Endothelial cell of umbilical vein (primary cell): ENCODE measurements around the gene MS4A1. TPM values are rescaled to one million over a fixed set of nuclear protein-coding genes. Genes with fewer than 3 reads are reported as not detected.

ENCODE experiments used
- BruUV-seq: library from RNA; stranded (reverse); fragments of 400-500 nt; replicated peaks from 2 replicates; lab custom pipeline; 2021; lab: Mats Ljungman, UMichigan
- CTCF ChIA-PET: fragments of 300-600, 350-600 bp; sonication (Branson Sonifier 250); formaldehyde crosslinking; loops from one replicate; lab custom pipeline; 2021; ENCODE audit warnings: antibody characterized with exemption, inconsistent platforms; lab: Charles Lee
- POLR2A ChIA-PET: fragments of 300-600, 350-600 bp; sonication (Branson Sonifier 250); formaldehyde crosslinking; loops from one replicate; lab custom pipeline; 2021; ENCODE audit warnings: antibody characterized with exemption, inconsistent platforms; lab: Charles Lee
- DNase-seq: peaks from one replicate; pipeline ENCODE4 v3.0.0-alpha.2; 2011; ENCODE audit warnings: low read depth, low spot score
- FAIRE-seq: peaks from 2 replicates; lab custom pipeline; 2011; peaks lifted over from hg19 to GRCh38; lab: Jason Lieb, UNC
- H2AFZ ChIP-seq: 2 replicates; pipeline ENCODE4 v1.6.0; 2012; ENCODE audit warnings: low read depth, low read length, control low read depth, inconsistent platforms
- H3K27ac ChIP-seq: 2 replicates; pipeline ENCODE4 v1.5.1; 2011; ENCODE audit warnings: low read depth, mild to moderate bottlenecking, control low read depth, low read length, moderate library complexity; ENCODE audit not compliant: insufficient read depth
- H3K27me3 ChIP-seq, 2 experiments: 2 replicates each; pipeline versions ENCODE4 v1.6.0 to v1.6.1; 2011; ENCODE audit warnings: low read length in 2 of 2, mixed read lengths in 1 of 2; ENCODE audit not compliant: control insufficient read depth in 2 of 2, insufficient read depth in 2 of 2
- H3K36me3 ChIP-seq, 2 experiments: 2 replicates in 1 of 2; 3 replicates in 1 of 2; pipeline ENCODE4 v1.5.1; 2011; ENCODE audit warnings: low read length in 2 of 2, mild to moderate bottlenecking in 1 of 2, moderate library complexity in 1 of 2; ENCODE audit not compliant: control insufficient read depth in 2 of 2, insufficient read depth in 2 of 2; ENCODE audit errors: extremely low read depth in 1 of 2
- H3K4me1 ChIP-seq: 3 replicates; pipeline ENCODE4 v1.5.1; 2011; ENCODE audit warnings: mild to moderate bottlenecking, low read length; ENCODE audit not compliant: control insufficient read depth, insufficient read depth; ENCODE audit errors: extremely low read depth
- H3K4me2 ChIP-seq: 2 replicates; pipeline ENCODE4 v1.6.1; 2011; ENCODE audit warnings: low read length, control low read depth, mixed read lengths; ENCODE audit not compliant: insufficient read depth
- H3K4me3 ChIP-seq, 3 experiments: fragments of 200-600 bp in 1 of 3; sonication (generic), shearing (Covaris generic) in 1 of 3; replicated peaks in 1 of 3; 2 replicates each; pipeline ENCODE4 v1.5.1; 2011 to 2016; ENCODE audit warnings: control low read depth in 3 of 3, low read length in 3 of 3, mild to moderate bottlenecking in 2 of 3, inconsistent platforms in 1 of 3, low read depth in 1 of 3, moderate library complexity in 1 of 3; ENCODE audit not compliant: insufficient read depth in 1 of 3
- H3K79me2 ChIP-seq: 2 replicates; pipeline ENCODE4 v1.6.0; 2012; ENCODE audit warnings: low read length, inconsistent platforms; ENCODE audit not compliant: control insufficient read depth, insufficient read depth
- H3K9ac ChIP-seq: replicated peaks from 2 replicates; pipeline ENCODE3; 2011; ENCODE audit warnings: low read length, control low read depth; ENCODE audit not compliant: insufficient read depth; ENCODE audit errors: extremely low read depth
- H3K9me1 ChIP-seq: replicated peaks from 3 replicates; pipeline ENCODE4 v1.6.0; 2011; ENCODE audit warnings: mild to moderate bottlenecking, low read length; ENCODE audit not compliant: control insufficient read depth, insufficient read depth; ENCODE audit errors: extremely low read depth
- H3K9me3 ChIP-seq: replicated peaks from 2 replicates; pipeline ENCODE4 v1.5.1; 2012; ENCODE audit warnings: low read length, inconsistent platforms; ENCODE audit not compliant: control insufficient read depth, insufficient read depth
- H4K20me1 ChIP-seq: replicated peaks from 2 replicates; pipeline ENCODE3; 2011; ENCODE audit warnings: mild to moderate bottlenecking, low read length; ENCODE audit not compliant: control insufficient read depth, insufficient read depth; ENCODE audit errors: extremely low read depth
- EZH2 ChIP-seq: IDR thresholded peaks from 2 replicates; pipeline ENCODE4 v1.6.1; 2012; ENCODE audit warnings: borderline replicate concordance, low read depth, mild to moderate bottlenecking, moderate library complexity, low read length, inconsistent platforms; ENCODE audit not compliant: severe bottlenecking
- FOS ChIP-seq: IDR thresholded peaks from 2 replicates; pipeline ENCODE4 v1.6.1; 2011; ENCODE audit warnings: mild to moderate bottlenecking, low read length, moderate library complexity, borderline replicate concordance; ENCODE audit not compliant: insufficient read depth
- GATA2 ChIP-seq: IDR thresholded peaks from 2 replicates; pipeline ENCODE4 v1.7.0; 2011; ENCODE audit warnings: low read depth, mild to moderate bottlenecking, moderate library complexity, mixed read lengths, low read length; ENCODE audit not compliant: insufficient read length, insufficient read depth
- JUN ChIP-seq: IDR thresholded peaks from 2 replicates; pipeline ENCODE4 v1.6.1; 2011; ENCODE audit warnings: borderline replicate concordance, low read depth; ENCODE audit not compliant: insufficient read length, insufficient read depth
- MYC ChIP-seq: IDR thresholded peaks from one replicate; pipeline ENCODE4 v1.6.1; 2011; ENCODE audit warnings: mild to moderate bottlenecking, low read depth, low read length
- POLR2A ChIP-seq: IDR thresholded peaks from 2 replicates; pipeline ENCODE4 v1.6.1; 2012; ENCODE audit warnings: low read depth, mild to moderate bottlenecking, control low read depth, low read length
- POLR2AphosphoS5 ChIP-seq: IDR thresholded peaks from 2 replicates; pipeline ENCODE4 v1.6.1; 2012; ENCODE audit warnings: low read depth, mild to moderate bottlenecking, control low read depth, low read length, moderate library complexity; ENCODE audit not compliant: insufficient read depth
- dilution Hi-C: fragments of 300-500 bp; cut with MboI; formaldehyde crosslinking; loops from one replicate; pipeline ENCODE4 v1.15.0; 2019; ENCODE audit warnings: low sequenced_read_pairs; ENCODE audit not compliant: extremely low pct_ligation_motif_present
- intact Hi-C: fragments of 100-400 bp; cut with micrococcal nuclease; formaldehyde crosslinking; loops from one replicate; pipeline ENCODE4 v1.10.0; 2022
- polyA plus RNA-seq, 4 experiments: library from polyadenylated mRNA; depleted of rRNA in 3 of 4; stranded (reverse) in 3 of 4; unstranded in 1 of 4; fragments of >200 nt; gene quantifications; 2 replicates each; pipeline versions ENCODE4 v1.2.1 to v1.2.3, GENCODE V29; 2011 to 2012; ENCODE audit warnings: missing spikeins in 1 of 4
- total RNA-seq: library from RNA; stranded (reverse); gene quantifications from 2 replicates; pipeline ENCODE4 v1.2.3, GENCODE V29; 2021
- TF ChIP-seq, protein P1 (sequence below): IDR thresholded peaks from 2 replicates; pipeline ENCODE4 v1.6.1; 2011; ENCODE audit not compliant: insufficient read depth, insufficient read length
- TF ChIP-seq, protein P2 (sequence below), 2 donors: IDR thresholded peaks; 1 replicate in 1 of 2; 2 replicates in 1 of 2; pipeline ENCODE4 v1.5.1; 2011; ENCODE audit warnings: low read length in 2 of 2, mild to moderate bottlenecking in 2 of 2, moderate library complexity in 2 of 2, control low read depth in 1 of 2, inconsistent platforms in 1 of 2, low read depth in 1 of 2; ENCODE audit not compliant: insufficient read depth in 1 of 2; ENCODE audit errors: extremely low read depth in 1 of 2

Gene MS4A1
- total and polyA plus RNA-seq, 2 donors (not counting 3 experiments of a cell fraction or from before 2014, with no cell fraction given) = not detected

DNA sequence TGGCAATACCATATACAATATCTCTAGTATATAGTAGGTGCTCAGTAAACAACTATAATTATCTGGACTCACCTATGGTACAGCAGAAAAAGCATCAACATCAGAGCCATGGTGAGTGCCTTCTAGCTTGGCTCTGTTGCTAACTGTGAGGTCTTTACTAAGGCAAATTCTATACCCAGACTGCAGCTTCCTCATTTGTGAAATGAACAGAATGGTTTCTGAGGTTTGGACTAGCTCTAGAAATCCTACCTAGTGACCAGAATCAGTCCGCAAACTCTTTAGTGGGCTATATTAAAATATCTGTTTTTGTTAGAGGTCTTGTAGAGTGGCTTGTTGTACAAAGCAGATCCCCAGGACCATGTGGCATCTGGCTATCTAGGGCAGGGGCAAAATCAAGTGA lies 3.7 kb downstream of the MS4A1 start:
- H3K27ac ChIP-seq = no peak overlapping the region
- intact Hi-C loops (no loop called here), dilution Hi-C loops (no loop called here)
- no peaks in the 10 kb centered on the region for H3K4me1 ChIP-seq
- TF ChIP-seq JUN (no peak), FOS (no peak), POLR2AphosphoS5 (no peak)
- TF ChIP-seq, protein P1, sequence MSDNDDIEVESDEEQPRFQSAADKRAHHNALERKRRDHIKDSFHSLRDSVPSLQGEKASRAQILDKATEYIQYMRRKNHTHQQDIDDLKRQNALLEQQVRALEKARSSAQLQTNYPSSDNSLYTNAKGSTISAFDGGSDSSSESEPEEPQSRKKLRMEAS = no peak
- TF ChIP-seq, protein P2, sequence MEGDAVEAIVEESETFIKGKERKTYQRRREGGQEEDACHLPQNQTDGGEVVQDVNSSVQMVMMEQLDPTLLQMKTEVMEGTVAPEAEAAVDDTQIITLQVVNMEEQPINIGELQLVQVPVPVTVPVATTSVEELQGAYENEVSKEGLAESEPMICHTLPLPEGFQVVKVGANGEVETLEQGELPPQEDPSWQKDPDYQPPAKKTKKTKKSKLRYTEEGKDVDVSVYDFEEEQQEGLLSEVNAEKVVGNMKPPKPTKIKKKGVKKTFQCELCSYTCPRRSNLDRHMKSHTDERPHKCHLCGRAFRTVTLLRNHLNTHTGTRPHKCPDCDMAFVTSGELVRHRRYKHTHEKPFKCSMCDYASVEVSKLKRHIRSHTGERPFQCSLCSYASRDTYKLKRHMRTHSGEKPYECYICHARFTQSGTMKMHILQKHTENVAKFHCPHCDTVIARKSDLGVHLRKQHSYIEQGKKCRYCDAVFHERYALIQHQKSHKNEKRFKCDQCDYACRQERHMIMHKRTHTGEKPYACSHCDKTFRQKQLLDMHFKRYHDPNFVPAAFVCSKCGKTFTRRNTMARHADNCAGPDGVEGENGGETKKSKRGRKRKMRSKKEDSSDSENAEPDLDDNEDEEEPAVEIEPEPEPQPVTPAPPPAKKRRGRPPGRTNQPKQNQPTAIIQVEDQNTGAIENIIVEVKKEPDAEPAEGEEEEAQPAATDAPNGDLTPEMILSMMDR (IDR thresholded peaks at IDR 0.05; ENCODE audit: extremely low read depth in 1 of 2, insufficient read depth in 1 of 2, low read depth in 1 of 2, low read length in 2 of 2) = no peak
- H2AFZ ChIP-seq = no peak overlapping the region
- H3K27me3 ChIP-seq = no peaks in the 10 kb centered on the region
- no peak for FAIRE-seq
- no peaks in the 10 kb centered on the region for H3K9me3 ChIP-seq
- H3K79me2 ChIP-seq = no peaks in the 10 kb centered on the region
- CTCF ChIA-PET = no interaction called here
- no TSS peak for BruUV-seq
- no peak overlapping the region for H3K9ac ChIP-seq
- no peak overlapping the region for H3K4me3 ChIP-seq
- H4K20me1 ChIP-seq = no peaks in the 10 kb centered on the region
- H3K9me1 ChIP-seq = no peaks in the 10 kb centered on the region
- no peak for DNase-seq
- H3K36me3 ChIP-seq = no peaks in the 10 kb centered on the region
- no peak overlapping the region for H3K4me2 ChIP-seq
- POLR2A ChIA-PET = no interaction called here

DNA sequence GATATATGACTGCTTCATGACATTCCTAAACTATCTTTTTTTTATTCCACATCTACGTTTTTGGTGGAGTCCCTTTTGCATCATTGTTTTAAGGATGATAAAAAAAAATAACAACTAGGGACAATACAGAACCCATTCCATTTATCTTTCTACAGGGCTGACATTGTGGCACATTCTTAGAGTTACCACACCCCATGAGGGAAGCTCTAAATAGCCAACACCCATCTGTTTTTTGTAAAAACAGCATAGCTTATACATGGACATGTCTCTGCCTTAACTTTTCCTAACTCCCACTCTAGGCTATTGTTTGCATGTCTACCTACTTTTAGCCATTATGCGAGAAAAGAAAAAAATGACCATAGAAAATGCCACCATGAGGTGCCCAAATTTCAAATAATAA lies 13.2 kb downstream of the MS4A1 start:
- Histone ChIP-seq H4K20me1 (no peaks in the 10 kb centered on the region), H3K27ac (no peak overlapping the region), H3K27me3 (no peaks in the 10 kb centered on the region), H3K4me2 (no peak overlapping the region), H3K4me1 (no peaks in the 10 kb centered on the region), H3K9me3 (no peaks in the 10 kb centered on the region), H3K79me2 (no peaks in the 10 kb centered on the region), H3K36me3 (no peaks in the 10 kb centered on the region), H3K9ac (no peak overlapping the region), H3K4me3 (no peak overlapping the region), H2AFZ (no peak overlapping the region), H3K9me1 (no peaks in the 10 kb centered on the region)
- CTCF ChIA-PET = no interaction called here
- POLR2A ChIA-PET = no interaction called here
- BruUV-seq = no TSS peak
- DNase-seq (no peak), FAIRE-seq (no peak)
- TF ChIP-seq JUN = no peak
- TF ChIP-seq EZH2 = no peak
- no peak for TF ChIP-seq MYC
- no peak for TF ChIP-seq GATA2
- TF ChIP-seq POLR2A = no peak
- no peak for TF ChIP-seq FOS
- TF ChIP-seq, protein P2 (IDR thresholded peaks at IDR 0.05; ENCODE audit: extremely low read depth in 1 of 2, insufficient read depth in 1 of 2, low read depth in 1 of 2, low read length in 2 of 2) = no peak
- TF ChIP-seq, protein P1 = no peak
- TF ChIP-seq POLR2AphosphoS5 = no peak
- intact Hi-C loops (no loop called here), dilution Hi-C loops (no loop called here)
